DMS 273 (cell line): ENCODE results near the gene CSAG3.
"Not testable (repeated sequence)": the region's sequence is repeated elsewhere in the genome, so short reads cannot be mapped to it uniquely, and the experiment has no call there.

ENCODE experiments used
- DNase-seq: peaks from one replicate; lab custom pipeline; 2025; ENCODE audit not compliant: unreplicated experiment; lab: John Stamatoyannopoulos, UW

CSAG3 gene

GRCh38 chrX:152758918-152759317, at the start of gene CSAG3:
Gene CSAG3, plus strand, starts transcription at chrX:152759218.
- DNase-seq, result not testable (repeated sequence)

- not testable (repeated sequence) for DNase-seq
These were observed 45.8 kb upstream of the CSAG3 start for GRCh38 chrX:152713195-152713594.

DNA sequence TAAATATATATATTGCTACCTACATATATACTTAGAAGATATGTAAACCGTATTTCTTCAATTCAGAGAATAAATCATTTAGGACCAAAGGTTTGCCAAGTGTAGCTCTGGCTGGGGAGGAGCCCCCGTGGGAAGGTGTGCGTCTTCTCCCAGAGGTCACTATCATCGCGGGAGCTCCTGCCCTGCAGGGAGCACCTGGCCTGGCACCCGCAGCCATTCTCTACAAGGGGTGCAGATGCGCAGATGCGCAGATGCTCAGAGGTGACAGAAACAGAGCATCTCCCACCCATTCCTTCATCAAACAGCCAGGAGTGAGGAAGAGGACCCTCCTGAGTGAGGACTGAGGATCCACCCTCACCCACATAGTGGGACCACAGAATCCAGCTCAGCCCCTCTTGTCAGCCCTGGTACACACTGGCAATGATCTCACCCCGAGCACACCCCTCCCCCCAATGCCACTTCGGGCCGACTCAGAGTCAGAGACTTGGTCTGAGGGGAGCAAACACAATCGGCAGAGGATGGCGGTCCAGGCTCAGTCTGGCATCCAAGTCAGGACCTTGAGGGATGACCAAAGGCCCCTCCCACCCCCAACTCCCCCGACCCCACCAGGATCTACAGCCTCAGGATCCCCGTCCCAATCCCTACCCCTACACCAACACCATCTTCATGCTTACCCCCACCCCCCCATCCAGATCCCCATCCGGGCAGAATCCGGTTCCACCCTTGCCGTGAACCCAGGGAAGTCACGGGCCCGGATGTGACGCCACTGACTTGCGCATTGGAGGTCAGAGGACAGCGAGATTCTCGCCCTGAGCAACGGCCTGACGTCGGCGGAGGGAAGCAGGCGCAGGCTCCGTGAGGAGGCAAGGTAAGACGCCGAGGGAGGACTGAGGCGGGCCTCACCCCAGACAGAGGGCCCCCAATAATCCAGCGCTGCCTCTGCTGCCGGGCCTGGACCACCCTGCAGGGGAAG, 44.9 kb upstream of the CSAG3 start, which contains the start of gene MAGEA2B:
MAGEA2B (plus strand) TSS at position 814 of the 973 bp plus-strand sequence. CDS start 2,479 bp downstream, outside the sequence.
- DNase-seq, result not testable (repeated sequence)

DNA sequence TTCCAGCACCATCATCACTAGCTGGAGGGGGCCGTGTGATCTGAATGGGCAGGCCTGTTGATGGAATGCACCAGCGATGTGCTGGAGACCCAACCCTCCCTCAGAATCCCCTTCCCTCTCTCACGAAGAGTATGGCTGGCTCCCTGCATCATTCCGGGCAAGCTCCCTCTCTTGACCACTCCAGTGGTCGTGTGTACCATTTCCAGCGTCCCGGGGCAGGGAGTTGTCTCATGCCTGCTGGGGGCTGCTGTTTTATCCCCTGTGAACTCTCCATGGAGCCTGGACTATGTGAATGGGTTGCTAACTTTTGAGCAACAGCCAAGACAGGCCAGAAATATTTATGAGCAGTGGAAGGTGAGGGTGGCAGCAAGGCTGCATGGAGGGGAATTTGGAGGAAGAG, 33.6 kb upstream of the CSAG3 start:
- DNase-seq, result no peak

DNA sequence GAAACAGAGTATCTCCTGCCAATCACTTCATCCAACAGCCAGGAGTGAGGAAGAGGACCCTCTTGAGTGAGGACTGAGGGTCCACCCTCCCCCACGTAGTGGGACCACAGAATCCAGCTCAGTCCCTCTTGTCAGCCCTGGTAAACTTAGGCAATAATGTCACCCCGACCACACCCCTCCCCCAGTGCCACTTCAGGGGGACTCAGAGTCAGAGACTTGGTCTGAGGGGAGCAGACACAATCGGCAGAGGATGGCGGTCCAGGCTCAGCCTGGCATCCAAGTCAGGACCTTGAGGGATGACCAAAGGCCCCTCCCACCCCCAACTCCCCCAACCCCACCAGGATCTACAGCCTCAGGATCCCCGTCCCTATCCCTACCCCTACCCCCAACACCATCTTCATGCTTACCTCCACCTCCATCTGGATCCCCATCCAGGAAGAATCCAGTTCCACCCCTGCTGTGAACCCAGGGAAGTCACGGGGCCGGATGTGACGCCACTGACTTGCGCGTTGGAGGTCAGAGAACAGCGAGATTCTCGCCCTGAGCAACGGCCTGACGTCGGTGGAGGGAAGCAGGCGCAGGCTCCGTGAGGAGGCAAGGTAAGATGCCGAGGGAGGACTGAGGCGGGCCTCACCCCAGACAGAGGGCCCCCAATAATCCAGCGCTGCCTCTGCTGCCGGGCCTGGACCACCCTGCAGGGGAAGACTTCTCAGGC, 25.6 kb upstream of the CSAG3 start, which contains the start of the genes CSAG1 and MAGEA12:
CSAG1 (minus strand) TSS at position 461 of the 715 bp plus-strand sequence. CDS start 1,261 bp downstream, outside the sequence.
MAGEA12 (plus strand) TSS at position 497 of the 715 bp plus-strand sequence. CDS start 2,405 bp downstream, outside the sequence.
- DNase-seq, result peak; percentile 88

DNA sequence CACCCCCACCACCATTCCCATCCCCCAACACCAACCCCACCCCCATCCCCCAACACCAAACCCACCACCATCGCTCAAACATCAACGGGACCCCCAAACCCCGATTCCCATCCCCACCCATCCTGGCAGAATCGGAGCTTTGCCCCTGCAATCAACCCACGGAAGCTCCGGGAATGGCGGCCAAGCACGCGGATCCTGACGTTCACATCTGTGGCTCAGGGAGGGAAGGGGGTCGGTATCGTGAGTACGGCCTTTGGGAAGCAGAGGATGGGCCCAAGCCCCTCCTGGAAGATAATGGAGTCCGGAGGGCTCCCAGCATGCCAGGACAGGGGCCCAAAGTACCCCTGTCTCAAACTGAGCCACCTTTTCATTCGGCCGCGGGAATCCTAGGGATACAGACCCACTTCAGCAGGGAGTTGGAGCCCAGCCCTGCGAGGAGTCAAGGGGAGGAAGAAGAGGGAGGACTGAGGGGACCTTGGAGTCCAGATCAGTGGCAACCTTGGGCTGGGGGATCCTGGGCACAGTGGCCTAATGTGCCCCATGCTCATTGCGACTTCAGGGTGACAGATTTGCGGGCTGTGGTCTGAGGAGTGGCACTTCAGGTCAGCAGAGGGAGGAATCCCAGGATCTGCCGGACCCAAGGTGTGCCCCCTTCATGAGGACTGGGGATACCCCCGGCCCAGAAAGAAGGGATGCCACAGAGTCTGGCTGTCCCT, 24.7 kb upstream of the CSAG3 start:
- DNase-seq, result not testable (repeated sequence)

DNA sequence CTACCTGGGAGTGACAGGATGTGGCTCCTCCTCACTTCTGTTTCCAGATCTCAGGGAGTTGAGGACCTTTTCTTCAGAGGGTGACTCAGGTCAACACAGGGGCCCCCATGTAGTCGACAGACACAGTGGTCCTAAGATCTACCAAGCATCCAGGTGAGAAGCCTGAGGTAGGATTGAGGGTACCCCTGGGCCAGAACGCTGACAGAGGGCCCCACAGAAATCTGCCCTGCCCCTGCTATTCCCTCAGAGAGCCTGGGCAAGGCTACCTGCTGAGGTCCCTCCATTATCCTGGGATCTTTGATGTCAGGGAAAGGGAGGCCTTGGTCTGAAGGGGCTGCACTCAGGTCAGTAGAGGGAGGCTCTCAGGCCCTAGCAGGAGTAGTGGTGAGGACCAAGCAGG, 23.9 kb upstream of the CSAG3 start:
- no peak for DNase-seq

DNA sequence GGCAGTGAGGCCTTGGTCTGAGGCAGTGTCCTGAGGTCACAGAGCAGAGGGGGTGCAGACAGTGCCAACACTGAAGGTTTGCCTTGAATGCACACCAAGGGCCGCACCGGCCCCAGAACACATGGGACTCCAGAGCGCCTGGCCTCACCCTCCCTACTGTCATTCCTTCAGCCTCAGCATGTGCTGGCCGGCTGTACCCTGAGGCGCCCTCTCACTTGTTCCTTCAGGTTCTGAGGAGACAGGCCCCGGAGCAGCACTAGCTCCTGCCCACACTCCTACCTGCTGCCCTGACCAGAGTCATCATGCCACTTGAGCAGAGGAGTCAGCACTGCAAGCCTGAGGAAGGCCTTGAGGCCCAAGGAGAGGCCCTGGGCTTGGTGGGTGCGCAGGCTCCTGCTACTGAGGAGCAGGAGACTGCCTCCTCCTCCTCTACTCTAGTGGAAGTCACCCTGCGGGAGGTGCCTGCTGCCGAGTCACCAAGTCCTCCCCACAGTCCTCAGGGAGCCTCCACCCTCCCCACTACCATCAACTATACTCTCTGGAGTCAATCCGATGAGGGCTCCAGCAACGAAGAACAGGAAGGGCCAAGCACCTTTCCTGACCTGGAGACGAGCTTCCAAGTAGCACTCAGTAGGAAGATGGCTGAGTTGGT, 23.0 kb upstream of the CSAG3 start:
- no peak for DNase-seq

DNA sequence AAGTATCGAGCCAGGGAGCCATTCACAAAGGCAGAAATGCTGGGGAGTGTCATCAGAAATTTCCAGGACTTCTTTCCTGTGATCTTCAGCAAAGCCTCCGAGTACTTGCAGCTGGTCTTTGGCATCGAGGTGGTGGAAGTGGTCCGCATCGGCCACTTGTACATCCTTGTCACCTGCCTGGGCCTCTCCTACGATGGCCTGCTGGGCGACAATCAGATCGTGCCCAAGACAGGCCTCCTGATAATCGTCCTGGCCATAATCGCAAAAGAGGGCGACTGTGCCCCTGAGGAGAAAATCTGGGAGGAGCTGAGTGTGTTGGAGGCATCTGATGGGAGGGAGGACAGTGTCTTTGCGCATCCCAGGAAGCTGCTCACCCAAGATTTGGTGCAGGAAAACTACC, 22.5 kb upstream of the CSAG3 start:
- not testable (repeated sequence) for DNase-seq

DNA sequence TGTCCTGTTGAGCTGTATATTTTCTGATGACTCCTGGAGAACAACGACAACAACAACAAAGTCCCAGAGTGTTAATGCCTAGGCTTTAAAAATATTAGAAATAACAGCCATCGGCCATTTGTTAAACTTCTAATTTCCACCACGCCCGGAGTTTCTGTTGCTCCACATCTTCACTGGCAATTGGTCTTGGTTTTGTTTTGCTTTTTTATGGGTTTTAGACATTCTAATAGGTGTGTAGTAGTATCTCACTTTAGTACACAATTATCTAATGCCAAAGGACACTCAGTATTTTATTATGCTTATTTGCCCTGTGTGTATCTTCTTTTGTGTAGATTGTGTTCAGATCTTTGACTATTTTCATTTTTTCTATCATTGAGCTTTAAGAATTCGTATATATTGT, 20.5 kb upstream of the CSAG3 start:
- no peak for DNase-seq

DNA sequence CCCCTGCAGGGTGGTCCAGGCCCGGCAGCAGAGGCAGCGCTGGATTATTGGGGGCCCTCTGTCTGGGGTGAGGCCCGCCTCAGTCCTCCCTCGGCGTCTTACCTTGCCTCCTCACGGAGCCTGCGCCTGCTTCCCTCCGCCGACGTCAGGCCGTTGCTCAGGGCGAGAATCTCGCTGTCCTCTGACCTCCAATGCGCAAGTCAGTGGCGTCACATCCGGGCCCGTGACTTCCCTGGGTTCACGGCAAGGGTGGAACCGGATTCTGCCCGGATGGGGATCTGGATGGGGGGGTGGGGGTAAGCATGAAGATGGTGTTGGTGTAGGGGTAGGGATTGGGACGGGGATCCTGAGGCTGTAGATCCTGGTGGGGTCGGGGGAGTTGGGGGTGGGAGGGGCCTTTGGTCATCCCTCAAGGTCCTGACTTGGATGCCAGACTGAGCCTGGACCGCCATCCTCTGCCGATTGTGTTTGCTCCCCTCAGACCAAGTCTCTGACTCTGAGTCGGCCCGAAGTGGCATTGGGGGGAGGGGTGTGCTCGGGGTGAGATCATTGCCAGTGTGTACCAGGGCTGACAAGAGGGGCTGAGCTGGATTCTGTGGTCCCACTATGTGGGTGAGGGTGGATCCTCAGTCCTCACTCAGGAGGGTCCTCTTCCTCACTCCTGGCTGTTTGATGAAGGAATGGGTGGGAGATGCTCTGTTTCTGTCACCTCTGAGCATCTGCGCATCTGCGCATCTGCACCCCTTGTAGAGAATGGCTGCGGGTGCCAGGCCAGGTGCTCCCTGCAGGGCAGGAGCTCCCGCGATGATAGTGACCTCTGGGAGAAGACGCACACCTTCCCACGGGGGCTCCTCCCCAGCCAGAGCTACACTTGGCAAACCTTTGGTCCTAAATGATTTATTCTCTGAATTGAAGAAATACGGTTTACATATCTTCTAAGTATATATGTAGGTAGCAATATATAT, 5.0 kb upstream of the CSAG3 start, which contains the start of gene MAGEA2:
MAGEA2 (minus strand) TSS at position 157 of the 965 bp plus-strand sequence. CDS start 2,479 bp downstream, outside the sequence.
- DNase-seq, result not testable (repeated sequence)

GRCh38 chrX:152754871-152755270, 4.1 kb upstream of the CSAG3 start:
- not testable (repeated sequence) for DNase-seq

GRCh38 chrX:152759544-152759943, 526 bp downstream of the CSAG3 start:
- not testable (repeated sequence) for DNase-seq

DNA sequence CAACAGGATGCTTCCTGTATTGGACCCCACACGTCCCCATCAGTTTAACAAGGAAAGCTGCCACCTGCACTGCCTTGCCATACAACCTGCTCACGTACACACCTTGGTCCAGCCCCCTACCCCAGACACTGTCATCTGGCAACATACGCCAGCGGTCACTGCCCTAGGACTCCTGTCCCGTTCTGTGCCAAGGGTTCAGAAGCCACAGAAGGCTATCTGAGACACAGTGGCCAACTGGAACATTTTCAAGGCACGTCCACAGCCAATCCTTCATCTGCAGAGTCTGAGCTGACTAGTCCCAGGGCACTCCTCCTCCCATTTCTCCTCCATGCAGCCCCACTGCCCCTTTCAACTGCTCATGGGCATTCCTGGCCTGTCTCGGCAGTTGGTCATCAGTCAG, 2.6 kb downstream of the CSAG3 start:
- not testable (repeated sequence) for DNase-seq

DNA sequence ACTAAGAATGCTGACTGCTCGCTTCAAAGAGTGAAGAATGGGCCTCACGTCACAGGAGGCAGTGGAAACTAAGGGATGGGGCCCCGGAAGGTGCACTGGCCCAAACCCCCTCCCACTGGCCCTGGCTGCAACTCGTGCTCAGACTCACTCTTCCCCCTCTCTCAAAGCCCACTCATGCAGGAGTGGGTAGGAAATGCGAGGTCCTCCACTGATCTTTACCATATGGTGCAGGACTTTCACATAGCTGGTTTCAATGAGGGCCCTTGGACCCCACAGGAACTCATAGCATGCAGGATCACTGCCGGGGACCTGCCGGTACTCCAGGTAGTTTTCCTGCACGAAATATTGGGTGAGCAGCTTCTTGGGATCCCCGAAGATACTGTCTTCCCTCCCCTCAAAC, 7.5 kb downstream of the CSAG3 start:
- DNase-seq, result not testable (repeated sequence)

DNA sequence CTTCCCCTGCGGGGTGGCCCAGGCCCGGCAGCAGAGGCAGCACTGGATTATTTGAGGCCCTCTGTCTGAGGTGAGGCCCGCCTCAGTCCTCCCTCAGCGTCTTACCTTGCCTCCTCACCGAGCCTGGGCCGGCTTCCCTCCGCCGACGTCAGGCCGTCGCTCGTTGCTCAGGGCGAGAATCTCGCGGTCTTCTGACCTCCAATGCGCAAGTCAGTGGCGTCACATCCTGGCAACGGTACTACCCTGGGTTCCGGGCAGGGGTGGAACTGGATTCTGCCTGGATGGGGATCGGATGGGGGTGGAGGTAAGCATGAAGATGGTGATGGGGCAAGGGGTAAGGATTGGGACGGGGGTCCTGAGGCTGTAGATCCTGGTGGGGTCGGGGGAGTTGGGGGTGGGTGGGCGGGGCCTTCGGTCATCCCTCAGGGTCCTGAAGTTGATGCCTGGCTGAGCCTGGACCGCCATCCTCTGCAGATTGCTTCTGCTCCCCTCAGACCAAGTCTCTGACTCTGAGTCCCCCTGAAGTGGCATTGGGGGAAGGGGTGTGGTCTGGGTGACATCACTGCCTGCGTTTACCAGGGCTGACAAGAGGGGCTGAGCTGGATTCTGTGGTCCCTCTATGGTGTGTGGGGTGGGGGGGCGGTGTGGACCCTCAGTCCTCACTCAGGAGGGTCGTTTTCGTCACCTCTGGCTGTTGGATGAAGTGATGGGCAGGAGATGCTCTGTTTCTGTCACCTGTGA, 10.7 kb downstream of the CSAG3 start, which contains the start of gene MAGEA6:
MAGEA6 (minus strand) TSS at position 141 of the 741 bp plus-strand sequence. CDS start 2,039 bp downstream, outside the sequence.
- not testable (repeated sequence) for DNase-seq

- DNase-seq, result not testable (repeated sequence)
These were observed 28.0 kb downstream of the CSAG3 start for GRCh38 chrX:152787062-152787461.

DNA sequence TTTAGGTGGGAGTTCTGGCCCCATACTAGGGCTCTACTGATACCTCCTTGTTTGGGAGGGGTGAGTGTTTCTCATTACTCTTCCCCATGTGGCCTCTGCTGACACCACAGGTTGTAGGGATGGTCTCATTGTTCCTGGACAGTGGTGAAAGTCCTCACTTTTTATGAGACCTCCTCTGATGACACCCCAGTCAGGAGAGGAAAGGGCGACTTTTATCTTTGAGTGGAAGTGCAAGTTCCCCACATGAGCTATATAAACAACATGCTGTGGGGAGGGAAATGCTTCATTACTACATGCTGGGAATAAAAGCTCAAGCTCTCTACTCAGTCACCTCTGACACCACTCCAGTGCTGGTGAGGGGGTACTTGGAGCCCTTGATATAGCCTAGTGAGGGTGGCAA, 39.9 kb downstream of the CSAG3 start:
- DNase-seq, result no peak
